H9 (cell line): ENCODE data around the gene PRDM5. TPM values are rescaled to one million over a fixed set of nuclear protein-coding genes. Genes with fewer than 3 reads are reported as not detected.
A peak's percentile ranks its signal among the peaks of the same experiment; 100 is the strongest.

Experiments used
- DNase-seq: peaks from one replicate; pipeline ENCODE4 v3.0.0-alpha.2; 2017
- H2AFZ ChIP-seq: one replicate; pipeline ENCODE4 v1.6.1; 2013; ENCODE audit warnings: mild to moderate bottlenecking, low read length, control low read depth, moderate library complexity
- H2AK5ac ChIP-seq: 2 replicates; pipeline ENCODE4 v1.6.1; 2013; ENCODE audit warnings: low read length, control low read depth, mixed read lengths; ENCODE audit not compliant: insufficient read length
- H2BK120ac ChIP-seq: one replicate; pipeline ENCODE4 v1.6.1; 2013; ENCODE audit warnings: low read depth, mild to moderate bottlenecking, low read length, control low read depth, inconsistent platforms; ENCODE audit not compliant: poor library complexity, severe bottlenecking
- H2BK12ac ChIP-seq: 2 replicates; pipeline ENCODE4 v1.6.1; 2013; ENCODE audit warnings: low read length, control low read depth, mixed read lengths, low read depth; ENCODE audit not compliant: insufficient read length
- H2BK15ac ChIP-seq: 2 replicates; pipeline ENCODE4 v1.6.1; 2013; ENCODE audit warnings: low read depth, low read length, control low read depth
- H2BK20ac ChIP-seq: one replicate; pipeline ENCODE4 v1.6.1; 2013; ENCODE audit warnings: low read depth, mild to moderate bottlenecking, low read length, control low read depth, inconsistent platforms; ENCODE audit not compliant: poor library complexity, severe bottlenecking
- H2BK5ac ChIP-seq: 2 replicates; pipeline ENCODE4 v1.6.1; 2013; ENCODE audit warnings: low read length, control low read depth, mixed read lengths; ENCODE audit not compliant: insufficient read length
- H3K14ac ChIP-seq: 2 replicates; pipeline ENCODE4 v1.6.1; 2013; ENCODE audit warnings: low read length, control low read depth; ENCODE audit not compliant: insufficient read depth
- H3K18ac ChIP-seq: 2 replicates; pipeline ENCODE4 v1.6.1; 2013; ENCODE audit warnings: low read depth, mild to moderate bottlenecking, mixed read lengths, low read length, control low read depth; ENCODE audit not compliant: insufficient read length
- H3K23ac ChIP-seq: 2 replicates; pipeline ENCODE4 v1.6.1; 2013; ENCODE audit warnings: low read length, control low read depth, mixed read lengths, low read depth; ENCODE audit not compliant: insufficient read length
- H3K23me2 ChIP-seq: 2 replicates; pipeline ENCODE4 v1.6.1; 2013; ENCODE audit warnings: low read depth, mild to moderate bottlenecking, mixed read lengths, low read length, control low read depth; ENCODE audit not compliant: insufficient read length, poor library complexity, severe bottlenecking
- H3K27ac ChIP-seq: 2 replicates; pipeline ENCODE4 v1.5.1; 2013; ENCODE audit warnings: low read length, control low read depth, mixed read lengths, low read depth; ENCODE audit not compliant: insufficient read length
- H3K27me3 ChIP-seq: 2 replicates; pipeline ENCODE4 v1.6.1; 2013; ENCODE audit warnings: low read length, control low read depth, inconsistent platforms; ENCODE audit not compliant: insufficient read depth
- H3K4ac ChIP-seq: 2 replicates; pipeline ENCODE4 v1.6.1; 2013; ENCODE audit warnings: low read depth, mild to moderate bottlenecking, control low read depth, inconsistent platforms, low read length, moderate library complexity
- H3K4me1 ChIP-seq: 2 replicates; pipeline ENCODE4 v1.6.1; 2013; ENCODE audit warnings: low read length, control low read depth, inconsistent platforms; ENCODE audit not compliant: insufficient read depth
- H3K4me2 ChIP-seq: 2 replicates; pipeline ENCODE4 v1.6.1; 2013; ENCODE audit warnings: low read length, control low read depth, mixed read lengths; ENCODE audit not compliant: insufficient read length, insufficient read depth
- H3K56ac ChIP-seq: 2 replicates; pipeline ENCODE4 v1.6.1; 2013; ENCODE audit warnings: low read depth, mild to moderate bottlenecking, mixed read lengths, low read length, control low read depth; ENCODE audit not compliant: insufficient read length
- H3K79me1 ChIP-seq: 2 replicates; pipeline ENCODE4 v1.6.1; 2013; ENCODE audit warnings: low read depth, mild to moderate bottlenecking, moderate library complexity, low read length, control low read depth, inconsistent platforms; ENCODE audit not compliant: insufficient read depth, poor library complexity, severe bottlenecking
- H3K79me2 ChIP-seq: 2 replicates; pipeline ENCODE4 v1.6.1; 2013; ENCODE audit warnings: low read length, control low read depth, inconsistent platforms; ENCODE audit not compliant: insufficient read depth
- H3K9ac ChIP-seq: 2 replicates; pipeline ENCODE4 v1.6.1; 2013; ENCODE audit warnings: low read length, control low read depth, mixed read lengths; ENCODE audit not compliant: insufficient read length; ENCODE audit errors: extremely low read depth
- H3K9me3 ChIP-seq: one replicate; pipeline ENCODE4 v1.6.1; 2013; ENCODE audit warnings: low read depth, low read length, inconsistent platforms; ENCODE audit not compliant: control insufficient read depth
- H3T11ph ChIP-seq: one replicate; pipeline ENCODE4 v1.6.1; 2013; ENCODE audit warnings: mild to moderate bottlenecking, low read length, control low read depth, inconsistent platforms
- H4K20me1 ChIP-seq: one replicate; pipeline ENCODE4 v1.6.1; 2013; ENCODE audit not compliant: control insufficient read depth, insufficient read length, insufficient read depth
- H4K5ac ChIP-seq: 2 replicates; pipeline ENCODE4 v1.6.1; 2013; ENCODE audit warnings: low read depth, mild to moderate bottlenecking, mixed read lengths, low read length, control low read depth; ENCODE audit not compliant: insufficient read length
- H4K8ac ChIP-seq: replicated peaks from 2 replicates; pipeline ENCODE4 v1.6.1; 2013; ENCODE audit warnings: low read length, control low read depth, mixed read lengths, low read depth; ENCODE audit not compliant: insufficient read length
- H4K91ac ChIP-seq: 2 replicates; pipeline ENCODE4 v1.6.1; 2013; ENCODE audit warnings: low read depth, mild to moderate bottlenecking, moderate library complexity, mixed read lengths, low read length, control low read depth; ENCODE audit not compliant: insufficient read length
- H3K27ac Mint-ChIP-seq, 3 experiments: 2 replicates in 2 of 3; 3 replicates in 1 of 3; pipeline ENCODE4 v1.8.0; 2020 to 2021; ENCODE audit warnings: mixed read lengths in 3 of 3, mild to moderate bottlenecking in 1 of 3, moderate library complexity in 1 of 3
- H3K27me3 Mint-ChIP-seq: 2 replicates; pipeline ENCODE4 v1.8.0; 2021; ENCODE audit warnings: low read depth, mild to moderate bottlenecking, moderate library complexity, mixed read lengths
- H3K36me3 Mint-ChIP-seq, 3 experiments: 2 replicates in 2 of 3; 3 replicates in 1 of 3; pipeline ENCODE4 v1.8.0; 2020 to 2021; ENCODE audit warnings: low read depth in 3 of 3, mixed read lengths in 3 of 3; ENCODE audit not compliant: insufficient read depth in 1 of 3
- H3K4me1 Mint-ChIP-seq, 2 experiments: 2 replicates each; pipeline ENCODE4 v1.8.0; 2020; ENCODE audit warnings: mixed read lengths in 2 of 2
- H3K4me3 Mint-ChIP-seq, 2 experiments: 2 replicates in 1 of 2; 3 replicates in 1 of 2; pipeline ENCODE4 v1.8.0; 2020 to 2021; ENCODE audit warnings: mild to moderate bottlenecking in 2 of 2, mixed read lengths in 2 of 2, moderate library complexity in 1 of 2
- H3K9me3 Mint-ChIP-seq, 2 experiments: 2 replicates in 1 of 2; 3 replicates in 1 of 2; pipeline ENCODE4 v1.8.0; 2020; ENCODE audit warnings: mild to moderate bottlenecking in 2 of 2, mixed read lengths in 2 of 2, moderate library complexity in 1 of 2
- WGBS: extraction: QIAGEN DNeasy Blood & Tissue Kit; methylation state at CpG from one replicate; pipeline ENCODE4 v1.1.7; 2013; ENCODE audit warnings: missing lambda C conversion rate, low lambda C conversion rate, mixed read lengths; ENCODE audit not compliant: insufficient read length; ENCODE audit errors: extremely low coverage; 5-methylcytosine and 5-hydroxymethylcytosine counted together
- total RNA-seq: library from RNA; stranded (reverse); gene quantifications from 2 replicates; pipeline ENCODE4 v1.2.1, GENCODE V29; 2021
- TF ChIP-seq, protein P1 (sequence below): fragments of 200-600 bp; sonication (generic); conservative IDR thresholded peaks from 3 replicates; pipeline ENCODE4 v1.8.0; 2021; ENCODE audit warnings: antibody characterized with exemption, mild to moderate bottlenecking

Gene PRDM5
- total RNA-seq, 1 experiment from 2014 or later, result 21.7 TPM

DNA sequence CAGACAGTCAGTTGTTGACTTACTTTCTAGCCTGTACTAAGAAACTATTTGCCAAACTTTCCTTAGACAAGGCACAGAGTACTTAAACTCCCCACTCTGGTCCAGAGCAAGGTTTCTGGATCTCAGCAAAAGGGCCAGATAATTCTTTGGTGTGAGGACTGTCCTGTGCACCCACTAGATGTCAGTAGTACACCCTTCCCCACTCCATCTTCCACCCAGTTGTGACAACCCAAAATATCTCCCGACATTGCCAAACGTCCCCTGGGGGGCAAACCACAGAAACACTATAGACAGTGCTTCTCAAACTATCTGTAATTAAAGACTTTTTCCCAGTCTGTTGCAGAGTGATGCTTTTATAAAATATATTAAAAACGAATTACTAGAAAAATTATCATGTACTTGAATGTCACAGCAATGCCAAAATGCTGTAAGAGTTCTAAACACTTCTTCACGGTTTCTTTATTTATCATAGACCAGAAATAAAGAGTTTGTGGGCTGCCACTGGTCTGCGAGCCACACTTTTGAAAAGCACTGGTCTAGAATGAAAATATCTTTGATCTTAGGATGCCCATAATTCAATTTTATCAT, 203.5 kb downstream of the PRDM5 start:
- Histone ChIP-seq H3T11ph (no peak overlapping the region), H3K18ac (no peak overlapping the region), H2BK120ac (no peak overlapping the region), H4K5ac (no peak overlapping the region), H3K79me1 (no peaks in the 10 kb centered on the region), H2BK20ac (no peak overlapping the region), H2AFZ (no peak overlapping the region), H3K56ac (no peak overlapping the region), H3K79me2 (no peaks in the 10 kb centered on the region), H3K4me1 (no peaks in the 10 kb centered on the region; the same call in 1 of the 2 replicates), H3K27ac (no peak overlapping the region), H3K23me2 (no peaks in the 10 kb centered on the region), H3K4me2 (no peak overlapping the region), H4K8ac (no peak overlapping the region), H2AK5ac (no peak overlapping the region), H3K4ac (no peak overlapping the region), H4K20me1 (no peaks in the 10 kb centered on the region), H3K27me3 (no peaks in the 10 kb centered on the region), H3K23ac (no peak overlapping the region), H2BK12ac (no peak overlapping the region), H2BK5ac (no peak overlapping the region), H3K9me3 (no peaks in the 10 kb centered on the region), H2BK15ac (no peak overlapping the region), H3K9ac (no peak overlapping the region), H3K14ac (no peak overlapping the region), H4K91ac (no peak overlapping the region)
- no peak overlapping the region for H3K4me3 Mint-ChIP-seq
- no peaks in the 10 kb centered on the region for H3K27me3 Mint-ChIP-seq
- H3K9me3 Mint-ChIP-seq, result no peaks in the 10 kb centered on the region
- peaks cover 28 to 29% of the 10 kb centered on the region in 2 experiments for H3K4me1 Mint-ChIP-seq
- no peak overlapping the region for H3K27ac Mint-ChIP-seq
- DNase-seq, result peak; percentile 43
- WGBS, result no CpG with 5 or more reads among the region's 5 CpGs
- H3K36me3 Mint-ChIP-seq, result no peaks in the 10 kb centered on the region; a peak in 1 of 7 replicates
- TF ChIP-seq, protein P1, sequence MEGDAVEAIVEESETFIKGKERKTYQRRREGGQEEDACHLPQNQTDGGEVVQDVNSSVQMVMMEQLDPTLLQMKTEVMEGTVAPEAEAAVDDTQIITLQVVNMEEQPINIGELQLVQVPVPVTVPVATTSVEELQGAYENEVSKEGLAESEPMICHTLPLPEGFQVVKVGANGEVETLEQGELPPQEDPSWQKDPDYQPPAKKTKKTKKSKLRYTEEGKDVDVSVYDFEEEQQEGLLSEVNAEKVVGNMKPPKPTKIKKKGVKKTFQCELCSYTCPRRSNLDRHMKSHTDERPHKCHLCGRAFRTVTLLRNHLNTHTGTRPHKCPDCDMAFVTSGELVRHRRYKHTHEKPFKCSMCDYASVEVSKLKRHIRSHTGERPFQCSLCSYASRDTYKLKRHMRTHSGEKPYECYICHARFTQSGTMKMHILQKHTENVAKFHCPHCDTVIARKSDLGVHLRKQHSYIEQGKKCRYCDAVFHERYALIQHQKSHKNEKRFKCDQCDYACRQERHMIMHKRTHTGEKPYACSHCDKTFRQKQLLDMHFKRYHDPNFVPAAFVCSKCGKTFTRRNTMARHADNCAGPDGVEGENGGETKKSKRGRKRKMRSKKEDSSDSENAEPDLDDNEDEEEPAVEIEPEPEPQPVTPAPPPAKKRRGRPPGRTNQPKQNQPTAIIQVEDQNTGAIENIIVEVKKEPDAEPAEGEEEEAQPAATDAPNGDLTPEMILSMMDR, result peak; percentile 77
